Measurements from ENCODE around the gene CEP128. TPM values are rescaled to one million over a fixed set of nuclear protein-coding genes. Genes with fewer than 3 reads are reported as not detected.

CEP128 gene
- total and polyA plus RNA-seq, 2 experiments from 2014 or later, result 7.6 to 17.6 TPM

DNA sequence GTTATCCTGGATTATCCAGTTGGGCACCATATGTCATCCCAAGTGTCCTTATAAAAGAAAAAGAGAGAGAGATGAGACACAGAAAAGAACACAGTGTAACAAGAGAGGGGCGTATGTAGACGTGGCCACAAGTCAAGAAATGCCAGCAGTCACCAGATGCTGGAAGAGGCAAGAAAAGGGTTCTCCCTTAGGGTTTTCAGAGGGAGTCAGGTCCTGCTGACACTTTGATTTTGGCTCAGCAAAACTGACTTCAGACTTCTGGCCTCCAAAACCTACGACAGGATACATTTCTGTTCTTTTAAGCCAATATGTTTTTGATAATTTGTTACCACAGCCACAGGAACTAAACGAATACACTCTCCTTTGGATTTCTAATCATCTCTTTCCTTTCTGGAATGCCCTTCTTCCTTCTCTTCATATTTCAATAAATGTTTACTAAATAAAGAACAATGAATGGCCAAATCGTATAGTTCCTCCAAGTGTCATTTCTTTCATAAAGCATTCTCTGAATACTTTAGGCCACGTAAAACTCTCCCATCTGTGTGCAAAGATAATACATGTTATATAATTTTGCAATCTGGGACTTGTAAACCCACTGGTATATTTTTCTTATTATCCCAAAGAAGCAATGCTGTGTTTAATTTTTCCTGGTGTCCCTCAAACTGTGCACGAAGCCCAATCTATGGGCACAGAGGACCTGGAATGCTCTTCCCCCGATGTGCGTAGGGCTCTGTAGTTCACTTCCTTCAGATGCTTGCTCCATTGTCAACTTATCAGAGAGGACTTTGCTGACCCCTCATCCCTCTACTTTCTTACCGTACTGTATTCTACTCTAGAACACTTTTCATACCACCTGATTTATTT, 303.6 kb downstream of the CEP128 start:
- no peaks in the 10 kb centered on the region for H3K27me3 Mint-ChIP-seq (ENCODE audit: insufficient read depth, low read depth, poor library complexity)
- DNase-seq (ENCODE audit: low spot score) (no peak), ATAC-seq (no peak)
- H3K4me1 ChIP-seq (ENCODE audit: insufficient read depth), result 0 out of 2 replicates have a peak, but pooled peaks cover 3% of the 10 kb centered on the region
- H3K9me3 Mint-ChIP-seq, result no peaks in the 10 kb centered on the region
- H3K9me2 ChIP-seq (ENCODE audit: insufficient read depth), result no peaks in the 10 kb centered on the region
- H3K27me3 ChIP-seq (ENCODE audit: insufficient read depth), result no peaks in the 10 kb centered on the region
- H3K4me3 ChIP-seq, result no peak overlapping the region
- no peaks in the 10 kb centered on the region for H3K79me2 ChIP-seq (replicated peaks; ENCODE audit: insufficient read depth)
- H3K27ac ChIP-seq (ENCODE audit: low read depth), result no peak overlapping the region
- TF ChIP-seq ZNF114 (CRISPR knock-in tag; IDR thresholded peaks at IDR 0.05), result no peak
- TF ChIP-seq ZNF331 (CRISPR knock-in tag; IDR thresholded peaks at IDR 0.05; ENCODE audit: low read depth), result no peak
- TF ChIP-seq POLR2AphosphoS5 (IDR thresholded peaks at IDR 0.05; ENCODE audit: low read depth), result no peak
- no peak for TF ChIP-seq CREB1 (CRISPR knock-in tag; IDR thresholded peaks at IDR 0.05; ENCODE audit: low read depth)
- no peaks in the 10 kb centered on the region for H3F3A ChIP-seq (replicated peaks; ENCODE audit: low read depth)
- peaks cover 6% of the 10 kb centered on the region for H3K4me1 Mint-ChIP-seq
- H3K36me3 ChIP-seq (ENCODE audit: insufficient read depth), result no peaks in the 10 kb centered on the region
- no peaks in the 10 kb centered on the region for H3K36me3 Mint-ChIP-seq (ENCODE audit: low read depth)
- no peak overlapping the region for H3K4me3 Mint-ChIP-seq
- H3K4me2 ChIP-seq, result no peak overlapping the region
- H3K27ac Mint-ChIP-seq, result peak overlapping the region; percentile 88
- no peak overlapping the region for H2AFZ ChIP-seq
- no peaks in the 10 kb centered on the region for H4K20me1 ChIP-seq (replicated peaks; ENCODE audit: insufficient read depth)

DNA sequence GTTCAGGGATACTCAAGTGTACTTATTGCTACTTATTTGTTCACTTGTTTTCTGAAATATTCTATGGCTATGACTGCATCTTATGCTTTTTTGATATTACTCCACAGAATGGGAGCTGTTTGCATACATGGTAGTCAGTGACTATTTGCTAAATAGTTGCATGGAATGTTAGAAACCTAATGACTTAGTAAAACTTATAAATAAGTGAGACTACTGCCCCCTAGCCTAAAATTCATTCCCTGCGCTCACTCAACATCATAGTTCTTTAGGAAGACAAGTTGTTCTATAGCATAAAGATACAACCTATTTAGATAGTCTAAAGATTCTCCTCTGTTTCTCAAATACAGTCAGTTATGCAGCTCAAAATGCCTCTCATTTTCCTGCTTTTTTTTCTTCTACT, 305.5 kb downstream of the CEP128 start:
- Mint-ChIP-seq H3K4me3 (no peak overlapping the region), H3K27ac (no peak overlapping the region), H3K36me3 (ENCODE audit: low read depth) (no peaks in the 10 kb centered on the region), H3K27me3 (ENCODE audit: insufficient read depth, low read depth, poor library complexity) (no peaks in the 10 kb centered on the region), H3K9me3 (no peaks in the 10 kb centered on the region), H3K4me1 (peaks cover 6% of the 10 kb centered on the region)
- Histone ChIP-seq H3K4me3 (no peak overlapping the region), H2AFZ (no peak overlapping the region), H4K20me1 (replicated peaks; ENCODE audit: insufficient read depth) (no peaks in the 10 kb centered on the region), H3K27ac (ENCODE audit: low read depth) (no peak overlapping the region), H3K27me3 (ENCODE audit: insufficient read depth) (no peaks in the 10 kb centered on the region), H3K79me2 (replicated peaks; ENCODE audit: insufficient read depth) (no peaks in the 10 kb centered on the region), H3K9me2 (ENCODE audit: insufficient read depth) (no peaks in the 10 kb centered on the region), H3K4me2 (no peak overlapping the region), H3K36me3 (ENCODE audit: insufficient read depth) (no peaks in the 10 kb centered on the region), H3K4me1 (ENCODE audit: insufficient read depth) (0 out of 2 replicates have a peak, but pooled peaks cover 3% of the 10 kb centered on the region), H3F3A (replicated peaks; ENCODE audit: low read depth) (no peaks in the 10 kb centered on the region)
- peak; percentile 63 for DNase-seq (ENCODE audit: low spot score)
- ATAC-seq, result peak; percentile 29; the same call in 2 of the 3 replicates
- TF ChIP-seq, protein P1, sequence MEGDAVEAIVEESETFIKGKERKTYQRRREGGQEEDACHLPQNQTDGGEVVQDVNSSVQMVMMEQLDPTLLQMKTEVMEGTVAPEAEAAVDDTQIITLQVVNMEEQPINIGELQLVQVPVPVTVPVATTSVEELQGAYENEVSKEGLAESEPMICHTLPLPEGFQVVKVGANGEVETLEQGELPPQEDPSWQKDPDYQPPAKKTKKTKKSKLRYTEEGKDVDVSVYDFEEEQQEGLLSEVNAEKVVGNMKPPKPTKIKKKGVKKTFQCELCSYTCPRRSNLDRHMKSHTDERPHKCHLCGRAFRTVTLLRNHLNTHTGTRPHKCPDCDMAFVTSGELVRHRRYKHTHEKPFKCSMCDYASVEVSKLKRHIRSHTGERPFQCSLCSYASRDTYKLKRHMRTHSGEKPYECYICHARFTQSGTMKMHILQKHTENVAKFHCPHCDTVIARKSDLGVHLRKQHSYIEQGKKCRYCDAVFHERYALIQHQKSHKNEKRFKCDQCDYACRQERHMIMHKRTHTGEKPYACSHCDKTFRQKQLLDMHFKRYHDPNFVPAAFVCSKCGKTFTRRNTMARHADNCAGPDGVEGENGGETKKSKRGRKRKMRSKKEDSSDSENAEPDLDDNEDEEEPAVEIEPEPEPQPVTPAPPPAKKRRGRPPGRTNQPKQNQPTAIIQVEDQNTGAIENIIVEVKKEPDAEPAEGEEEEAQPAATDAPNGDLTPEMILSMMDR (conservative IDR thresholded peaks at IDR 0.05; ENCODE audit: low read depth in 2 of 2), result peak in 1 of 2 experiments; percentile 82; a peak in 3 of 4 replicates
- TF ChIP-seq, protein P2, sequence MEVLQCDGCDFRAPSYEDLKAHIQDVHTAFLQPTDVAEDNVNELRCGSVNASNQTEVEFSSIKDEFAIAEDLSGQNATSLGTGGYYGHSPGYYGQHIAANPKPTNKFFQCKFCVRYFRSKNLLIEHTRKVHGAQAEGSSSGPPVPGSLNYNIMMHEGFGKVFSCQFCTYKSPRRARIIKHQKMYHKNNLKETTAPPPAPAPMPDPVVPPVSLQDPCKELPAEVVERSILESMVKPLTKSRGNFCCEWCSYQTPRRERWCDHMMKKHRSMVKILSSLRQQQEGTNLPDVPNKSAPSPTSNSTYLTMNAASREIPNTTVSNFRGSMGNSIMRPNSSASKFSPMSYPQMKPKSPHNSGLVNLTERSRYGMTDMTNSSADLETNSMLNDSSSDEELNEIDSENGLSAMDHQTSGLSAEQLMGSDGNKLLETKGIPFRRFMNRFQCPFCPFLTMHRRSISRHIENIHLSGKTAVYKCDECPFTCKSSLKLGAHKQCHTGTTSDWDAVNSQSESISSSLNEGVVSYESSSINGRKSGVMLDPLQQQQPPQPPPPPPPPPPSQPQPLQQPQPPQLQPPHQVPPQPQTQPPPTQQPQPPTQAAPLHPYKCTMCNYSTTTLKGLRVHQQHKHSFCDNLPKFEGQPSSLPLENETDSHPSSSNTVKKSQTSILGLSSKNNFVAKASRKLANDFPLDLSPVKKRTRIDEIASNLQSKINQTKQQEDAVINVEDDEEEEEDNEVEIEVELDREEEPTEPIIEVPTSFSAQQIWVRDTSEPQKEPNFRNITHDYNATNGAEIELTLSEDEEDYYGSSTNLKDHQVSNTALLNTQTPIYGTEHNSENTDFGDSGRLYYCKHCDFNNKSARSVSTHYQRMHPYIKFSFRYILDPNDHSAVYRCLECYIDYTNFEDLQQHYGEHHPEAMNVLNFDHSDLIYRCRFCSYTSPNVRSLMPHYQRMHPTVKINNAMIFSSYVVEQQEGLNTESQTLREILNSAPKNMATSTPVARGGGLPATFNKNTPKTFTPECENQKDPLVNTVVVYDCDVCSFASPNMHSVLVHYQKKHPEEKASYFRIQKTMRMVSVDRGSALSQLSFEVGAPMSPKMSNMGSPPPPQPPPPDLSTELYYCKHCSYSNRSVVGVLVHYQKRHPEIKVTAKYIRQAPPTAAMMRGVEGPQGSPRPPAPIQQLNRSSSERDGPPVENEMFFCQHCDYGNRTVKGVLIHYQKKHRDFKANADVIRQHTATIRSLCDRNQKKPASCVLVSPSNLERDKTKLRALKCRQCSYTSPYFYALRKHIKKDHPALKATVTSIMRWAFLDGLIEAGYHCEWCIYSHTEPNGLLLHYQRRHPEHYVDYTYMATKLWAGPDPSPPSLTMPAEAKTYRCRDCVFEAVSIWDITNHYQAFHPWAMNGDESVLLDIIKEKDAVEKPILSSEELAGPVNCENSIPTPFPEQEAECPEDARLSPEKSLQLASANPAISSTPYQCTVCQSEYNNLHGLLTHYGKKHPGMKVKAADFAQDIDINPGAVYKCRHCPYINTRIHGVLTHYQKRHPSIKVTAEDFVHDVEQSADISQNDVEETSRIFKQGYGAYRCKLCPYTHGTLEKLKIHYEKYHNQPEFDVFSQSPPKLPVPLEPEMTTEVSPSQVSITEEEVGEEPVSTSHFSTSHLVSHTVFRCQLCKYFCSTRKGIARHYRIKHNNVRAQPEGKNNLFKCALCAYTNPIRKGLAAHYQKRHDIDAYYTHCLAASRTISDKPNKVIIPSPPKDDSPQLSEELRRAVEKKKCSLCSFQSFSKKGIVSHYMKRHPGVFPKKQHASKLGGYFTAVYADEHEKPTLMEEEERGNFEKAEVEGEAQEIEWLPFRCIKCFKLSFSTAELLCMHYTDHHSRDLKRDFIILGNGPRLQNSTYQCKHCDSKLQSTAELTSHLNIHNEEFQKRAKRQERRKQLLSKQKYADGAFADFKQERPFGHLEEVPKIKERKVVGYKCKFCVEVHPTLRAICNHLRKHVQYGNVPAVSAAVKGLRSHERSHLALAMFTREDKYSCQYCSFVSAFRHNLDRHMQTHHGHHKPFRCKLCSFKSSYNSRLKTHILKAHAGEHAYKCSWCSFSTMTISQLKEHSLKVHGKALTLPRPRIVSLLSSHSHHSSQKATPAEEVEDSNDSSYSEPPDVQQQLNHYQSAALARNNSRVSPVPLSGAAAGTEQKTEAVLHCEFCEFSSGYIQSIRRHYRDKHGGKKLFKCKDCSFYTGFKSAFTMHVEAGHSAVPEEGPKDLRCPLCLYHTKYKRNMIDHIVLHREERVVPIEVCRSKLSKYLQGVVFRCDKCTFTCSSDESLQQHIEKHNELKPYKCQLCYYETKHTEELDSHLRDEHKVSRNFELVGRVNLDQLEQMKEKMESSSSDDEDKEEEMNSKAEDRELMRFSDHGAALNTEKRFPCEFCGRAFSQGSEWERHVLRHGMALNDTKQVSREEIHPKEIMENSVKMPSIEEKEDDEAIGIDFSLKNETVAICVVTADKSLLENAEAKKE (CRISPR knock-in tag; IDR thresholded peaks at IDR 0.05), result no peak
